Endodermal cell (in vitro differentiated cells): Measurements from ENCODE around the gene RBCK1. TPM values are rescaled to one million over a fixed set of nuclear protein-coding genes. Genes with fewer than 3 reads are reported as not detected.

ENCODE experiments used
- DNase-seq: peaks from one replicate; pipeline ENCODE4 v3.0.0-alpha.2; 2017
- H3K27ac ChIP-seq: 2 replicates; pipeline ENCODE4 v1.5.1; 2013; ENCODE audit warnings: mild to moderate bottlenecking, low read depth, low read length, moderate library complexity
- H3K27me3 ChIP-seq: 2 replicates; pipeline ENCODE4 v1.6.1; 2013; ENCODE audit warnings: mild to moderate bottlenecking, low read length, moderate library complexity; ENCODE audit not compliant: insufficient read depth, control insufficient read depth, poor library complexity, severe bottlenecking
- H3K36me3 ChIP-seq: 2 replicates; pipeline ENCODE4 v1.7.0; 2013; ENCODE audit warnings: mild to moderate bottlenecking, low read length, moderate library complexity; ENCODE audit not compliant: control insufficient read depth, insufficient read depth
- H3K4me1 ChIP-seq: one replicate; pipeline ENCODE4 v1.7.0; 2013; ENCODE audit warnings: low read length; ENCODE audit not compliant: control insufficient read depth, insufficient read depth
- H3K4me3 ChIP-seq: 2 replicates; pipeline ENCODE4 v1.5.1; 2013; ENCODE audit warnings: mild to moderate bottlenecking, low read length, moderate library complexity
- H3K9ac ChIP-seq: 2 replicates; pipeline ENCODE4 v1.6.1; 2013; ENCODE audit warnings: mild to moderate bottlenecking, low read length, moderate library complexity; ENCODE audit not compliant: poor library complexity, severe bottlenecking; ENCODE audit errors: extremely low read depth
- H3K9me3 ChIP-seq: 2 replicates; pipeline ENCODE4 v1.6.1; 2013; ENCODE audit warnings: mild to moderate bottlenecking, low read length, moderate library complexity; ENCODE audit not compliant: control insufficient read depth
- H3K27ac Mint-ChIP-seq: 2 replicates; pipeline ENCODE4 v1.8.0; 2020; ENCODE audit warnings: mixed read lengths
- H3K27me3 Mint-ChIP-seq: 2 replicates; pipeline ENCODE4 v1.8.0; 2021; ENCODE audit warnings: mild to moderate bottlenecking, mixed read lengths; ENCODE audit not compliant: insufficient read depth
- H3K36me3 Mint-ChIP-seq: 2 replicates; pipeline ENCODE4 v1.8.0; 2020; ENCODE audit warnings: low read depth, mixed read lengths
- H3K4me1 Mint-ChIP-seq: 2 replicates; pipeline ENCODE4 v1.8.0; 2020; ENCODE audit warnings: mixed read lengths
- H3K4me3 Mint-ChIP-seq: 2 replicates; pipeline ENCODE4 v1.8.0; 2020; ENCODE audit warnings: mild to moderate bottlenecking, moderate library complexity, mixed read lengths
- H3K9me3 Mint-ChIP-seq: 2 replicates; pipeline ENCODE4 v1.8.0; 2020; ENCODE audit warnings: mild to moderate bottlenecking, mixed read lengths
- WGBS, 2 experiments: methylation state at CpG; one replicate each; pipeline versions ENCODE4 v1.1.5 to v1.1.7; 2013; ENCODE audit warnings: missing lambda C conversion rate in 2 of 2, mixed read lengths in 1 of 2; ENCODE audit not compliant: insufficient coverage in 1 of 2, insufficient read length in 1 of 2; 5-methylcytosine and 5-hydroxymethylcytosine counted together
- total RNA-seq, 2 donors: library from RNA; stranded (reverse); fragmentation: NEBNext Ultra II Directional in 1 of 2; extraction: Animal tissue kit (Norgen Biotek cat#: 25700) in 1 of 2; gene quantifications; 2 replicates in 1 of 2; 3 replicates in 1 of 2; pipeline ENCODE4 v1.2.1, GENCODE V29; 2021
- TF ChIP-seq, protein P1 (sequence below): fragments of 200-600 bp; sonication (generic); conservative IDR thresholded peaks from 2 replicates; pipeline ENCODE4 v1.5.0; 2021; ENCODE audit warnings: antibody characterized with exemption, mild to moderate bottlenecking

Gene RBCK1
- total RNA-seq, 2 donors from 2014 or later, result 61.7 to 63.7 TPM

DNA sequence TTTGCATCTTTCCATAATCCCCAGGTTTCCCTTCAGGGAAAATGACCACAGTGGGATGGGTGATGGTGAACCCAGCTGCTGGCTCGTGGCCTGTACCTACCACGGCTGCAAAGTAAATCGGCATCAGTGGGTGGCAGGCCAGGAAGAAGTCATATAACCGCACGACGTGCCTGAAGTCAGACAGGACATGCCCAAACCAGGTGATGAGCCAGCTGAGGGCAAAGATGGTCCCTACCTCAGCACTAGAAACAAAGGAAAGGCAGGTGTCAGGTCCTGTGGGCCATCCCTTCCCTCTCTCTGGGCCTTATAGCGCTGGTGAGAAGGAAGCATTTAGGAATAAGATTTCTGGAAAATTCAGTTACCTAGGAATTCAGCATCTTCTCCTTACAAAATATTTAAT, 32.0 kb downstream of the RBCK1 start:
- H3K4me3 Mint-ChIP-seq, result no peak overlapping the region
- H3K36me3 Mint-ChIP-seq, result peaks cover 83% of the 10 kb centered on the region
- H3K9me3 Mint-ChIP-seq, result no peaks in the 10 kb centered on the region
- no peaks in the 10 kb centered on the region for H3K27me3 Mint-ChIP-seq
- peaks cover 89% of the 10 kb centered on the region for H3K36me3 ChIP-seq
- WGBS, 2 experiments, result 98% methylated on average over 7 of the region's 7 CpGs
- no peak overlapping the region for H3K27ac ChIP-seq
- H3K9me3 ChIP-seq, result no peaks in the 10 kb centered on the region
- no peak for DNase-seq
- TF ChIP-seq, protein P1, sequence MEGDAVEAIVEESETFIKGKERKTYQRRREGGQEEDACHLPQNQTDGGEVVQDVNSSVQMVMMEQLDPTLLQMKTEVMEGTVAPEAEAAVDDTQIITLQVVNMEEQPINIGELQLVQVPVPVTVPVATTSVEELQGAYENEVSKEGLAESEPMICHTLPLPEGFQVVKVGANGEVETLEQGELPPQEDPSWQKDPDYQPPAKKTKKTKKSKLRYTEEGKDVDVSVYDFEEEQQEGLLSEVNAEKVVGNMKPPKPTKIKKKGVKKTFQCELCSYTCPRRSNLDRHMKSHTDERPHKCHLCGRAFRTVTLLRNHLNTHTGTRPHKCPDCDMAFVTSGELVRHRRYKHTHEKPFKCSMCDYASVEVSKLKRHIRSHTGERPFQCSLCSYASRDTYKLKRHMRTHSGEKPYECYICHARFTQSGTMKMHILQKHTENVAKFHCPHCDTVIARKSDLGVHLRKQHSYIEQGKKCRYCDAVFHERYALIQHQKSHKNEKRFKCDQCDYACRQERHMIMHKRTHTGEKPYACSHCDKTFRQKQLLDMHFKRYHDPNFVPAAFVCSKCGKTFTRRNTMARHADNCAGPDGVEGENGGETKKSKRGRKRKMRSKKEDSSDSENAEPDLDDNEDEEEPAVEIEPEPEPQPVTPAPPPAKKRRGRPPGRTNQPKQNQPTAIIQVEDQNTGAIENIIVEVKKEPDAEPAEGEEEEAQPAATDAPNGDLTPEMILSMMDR, result no peak
- no peak overlapping the region for H3K4me3 ChIP-seq
- no peaks in the 10 kb centered on the region for H3K4me1 Mint-ChIP-seq
- no peaks in the 10 kb centered on the region for H3K4me1 ChIP-seq
- H3K27me3 ChIP-seq, result no peaks in the 10 kb centered on the region
- H3K9ac ChIP-seq, result no peak overlapping the region
- no peak overlapping the region for H3K27ac Mint-ChIP-seq

- H3K27ac Mint-ChIP-seq, result no peak overlapping the region
- no peak for DNase-seq
- H3K4me1 Mint-ChIP-seq, result no peaks in the 10 kb centered on the region
- peaks cover 84% of the 10 kb centered on the region for H3K36me3 Mint-ChIP-seq
- no peak overlapping the region for H3K4me3 Mint-ChIP-seq
- 95 to 98% methylated on average over 13 of the region's 13 CpGs for WGBS, 2 experiments
- no peak overlapping the region for H3K9ac ChIP-seq
- peaks cover 89% of the 10 kb centered on the region for H3K36me3 ChIP-seq
- H3K9me3 ChIP-seq, result no peaks in the 10 kb centered on the region
- no peaks in the 10 kb centered on the region for H3K4me1 ChIP-seq
- no peaks in the 10 kb centered on the region for H3K9me3 Mint-ChIP-seq
- no peaks in the 10 kb centered on the region for H3K27me3 Mint-ChIP-seq
- H3K4me3 ChIP-seq, result no peak overlapping the region
- TF ChIP-seq, protein P1, result no peak
- H3K27me3 ChIP-seq, result no peaks in the 10 kb centered on the region
- no peak overlapping the region for H3K27ac ChIP-seq
Observed at GRCh38 chr20:440636-441035, 32.5 kb downstream of the RBCK1 start.

DNA sequence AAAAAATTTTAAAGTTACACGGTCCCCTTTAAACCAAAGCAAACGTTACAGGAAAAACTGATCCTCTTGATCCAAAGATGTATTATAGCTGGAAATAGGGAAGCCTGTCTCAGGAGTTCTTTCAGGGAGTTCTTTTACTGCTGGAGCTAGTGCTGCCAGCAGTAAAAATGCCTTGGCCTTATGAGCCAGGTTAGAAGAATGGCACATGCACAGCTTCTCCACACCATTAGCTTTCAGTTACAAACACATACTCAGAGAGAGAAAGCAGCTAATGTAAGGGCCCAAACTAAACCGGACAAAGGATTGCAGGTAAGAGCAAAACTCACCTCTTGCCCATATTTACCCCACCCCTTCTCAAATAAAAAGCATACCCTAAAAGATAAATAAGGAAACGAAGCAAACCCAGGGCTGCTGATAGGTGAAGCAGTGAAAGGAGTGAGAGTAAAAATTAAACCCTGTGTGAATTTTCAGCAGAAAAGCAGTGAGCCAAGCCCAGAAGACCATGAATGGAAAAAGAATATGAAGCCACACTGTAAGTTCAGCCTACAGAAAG, 35.2 kb downstream of the RBCK1 start:
- Histone ChIP-seq H3K4me3 (no peak overlapping the region), H3K9me3 (no peaks in the 10 kb centered on the region), H3K27ac (no peak overlapping the region), H3K27me3 (no peaks in the 10 kb centered on the region), H3K4me1 (no peaks in the 10 kb centered on the region), H3K9ac (no peak overlapping the region), H3K36me3 (peaks cover 83% of the 10 kb centered on the region)
- no peaks in the 10 kb centered on the region for H3K9me3 Mint-ChIP-seq
- WGBS, 2 experiments, result 90 to 93% methylated on average over 2 to 4 of the region's 4 CpGs
- H3K27me3 Mint-ChIP-seq, result no peaks in the 10 kb centered on the region
- peaks cover 77% of the 10 kb centered on the region for H3K36me3 Mint-ChIP-seq
- TF ChIP-seq, protein P1, result no peak
- DNase-seq, result no peak
- no peaks in the 10 kb centered on the region for H3K4me1 Mint-ChIP-seq
- no peak overlapping the region for H3K27ac Mint-ChIP-seq
- H3K4me3 Mint-ChIP-seq, result no peak overlapping the region
